KMS-11 (cell line): ENCODE measurements around the gene POMP.

Experiments
- H2AFZ ChIP-seq: fragments of 200-600 bp; sonication (generic); 2 replicates; pipeline ENCODE4 v1.6.1; 2016; ENCODE audit warnings: antibody characterized with exemption, mixed run types, low read depth
- H3K27ac ChIP-seq: fragments of 200-600 bp; sonication (generic); 2 replicates; pipeline ENCODE4 v1.6.1; 2016; ENCODE audit warnings: mild to moderate bottlenecking, mixed run types
- H3K27me3 ChIP-seq: fragments of 200-600 bp; sonication (generic); 2 replicates; pipeline ENCODE4 v1.6.1; 2017; ENCODE audit warnings: mild to moderate bottlenecking, low read depth, mixed run types, moderate library complexity; ENCODE audit not compliant: insufficient read depth
- H3K36me3 ChIP-seq: fragments of 200-600 bp; sonication (generic); 2 replicates; pipeline ENCODE4 v1.6.1; 2017; ENCODE audit warnings: mild to moderate bottlenecking, mixed run types; ENCODE audit not compliant: insufficient read depth
- H3K4me1 ChIP-seq: fragments of 200-600 bp; sonication (generic); 2 replicates; pipeline ENCODE4 v1.6.1; 2016; ENCODE audit warnings: mild to moderate bottlenecking, low read depth, mixed run types; ENCODE audit not compliant: poor library complexity, severe bottlenecking
- H3K4me2 ChIP-seq: fragments of 200-600 bp; sonication (generic); 2 replicates; pipeline ENCODE4 v1.7.0; 2016; ENCODE audit warnings: mild to moderate bottlenecking, mixed run types
- H3K4me3 ChIP-seq: fragments of 200-600 bp; sonication (generic); IDR thresholded peaks from 2 replicates; pipeline ENCODE4 v1.6.1; 2017; ENCODE audit warnings: low read depth, low read length, mixed read lengths; ENCODE audit not compliant: insufficient read depth
- H3K79me2 ChIP-seq: fragments of 200-600 bp; sonication (generic); 2 replicates; pipeline ENCODE4 v1.6.1; 2016; ENCODE audit warnings: low read depth, mixed run types; ENCODE audit not compliant: insufficient read depth
- H3K9ac ChIP-seq: fragments of 200-600 bp; sonication (generic); 2 replicates; pipeline ENCODE4 v1.6.1; 2016; ENCODE audit warnings: mild to moderate bottlenecking, mixed run types
- H4K20me1 ChIP-seq: fragments of 200-600 bp; sonication (generic); 2 replicates; pipeline ENCODE4 v1.6.1; 2016; ENCODE audit warnings: mild to moderate bottlenecking, mixed run types; ENCODE audit not compliant: insufficient read depth
- TF ChIP-seq, protein P1 (sequence below): fragments of 200-600 bp; sonication (generic); conservative IDR thresholded peaks from 2 replicates; pipeline ENCODE4 v1.6.1; 2017; ENCODE audit warnings: low read depth, mild to moderate bottlenecking, antibody characterized with exemption, low read length, moderate library complexity, mixed read lengths

POMP gene

DNA sequence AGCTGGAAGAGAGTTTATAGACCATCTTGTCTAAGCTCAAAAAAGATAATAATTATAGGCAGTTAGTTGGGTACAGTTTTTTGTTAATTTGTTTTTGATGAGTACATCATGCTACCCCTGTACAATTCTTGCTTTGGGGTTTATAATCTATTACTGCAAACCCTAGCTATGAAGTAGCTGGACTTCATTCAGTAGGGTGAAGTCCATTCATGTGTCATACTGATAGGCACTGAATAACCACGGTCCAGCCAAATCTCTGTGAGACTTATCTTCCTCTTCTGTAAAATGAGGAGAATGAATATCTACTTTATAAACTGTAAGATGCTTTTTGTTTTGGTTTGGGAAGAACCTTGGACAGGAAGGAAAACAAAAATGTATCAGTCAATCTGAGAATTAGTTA, 40.3 kb downstream of the POMP start:
- Histone ChIP-seq H3K36me3 (no peaks in the 10 kb centered on the region), H3K27ac (no peak overlapping the region), H3K4me1 (no peaks in the 10 kb centered on the region), H3K79me2 (no peaks in the 10 kb centered on the region), H4K20me1 (no peaks in the 10 kb centered on the region), H3K9ac (no peak overlapping the region), H3K4me3 (no peak overlapping the region), H2AFZ (no peak overlapping the region), H3K4me2 (no peak overlapping the region), H3K27me3 (no peaks in the 10 kb centered on the region)
- TF ChIP-seq, protein P1, sequence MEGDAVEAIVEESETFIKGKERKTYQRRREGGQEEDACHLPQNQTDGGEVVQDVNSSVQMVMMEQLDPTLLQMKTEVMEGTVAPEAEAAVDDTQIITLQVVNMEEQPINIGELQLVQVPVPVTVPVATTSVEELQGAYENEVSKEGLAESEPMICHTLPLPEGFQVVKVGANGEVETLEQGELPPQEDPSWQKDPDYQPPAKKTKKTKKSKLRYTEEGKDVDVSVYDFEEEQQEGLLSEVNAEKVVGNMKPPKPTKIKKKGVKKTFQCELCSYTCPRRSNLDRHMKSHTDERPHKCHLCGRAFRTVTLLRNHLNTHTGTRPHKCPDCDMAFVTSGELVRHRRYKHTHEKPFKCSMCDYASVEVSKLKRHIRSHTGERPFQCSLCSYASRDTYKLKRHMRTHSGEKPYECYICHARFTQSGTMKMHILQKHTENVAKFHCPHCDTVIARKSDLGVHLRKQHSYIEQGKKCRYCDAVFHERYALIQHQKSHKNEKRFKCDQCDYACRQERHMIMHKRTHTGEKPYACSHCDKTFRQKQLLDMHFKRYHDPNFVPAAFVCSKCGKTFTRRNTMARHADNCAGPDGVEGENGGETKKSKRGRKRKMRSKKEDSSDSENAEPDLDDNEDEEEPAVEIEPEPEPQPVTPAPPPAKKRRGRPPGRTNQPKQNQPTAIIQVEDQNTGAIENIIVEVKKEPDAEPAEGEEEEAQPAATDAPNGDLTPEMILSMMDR = no peak

DNA sequence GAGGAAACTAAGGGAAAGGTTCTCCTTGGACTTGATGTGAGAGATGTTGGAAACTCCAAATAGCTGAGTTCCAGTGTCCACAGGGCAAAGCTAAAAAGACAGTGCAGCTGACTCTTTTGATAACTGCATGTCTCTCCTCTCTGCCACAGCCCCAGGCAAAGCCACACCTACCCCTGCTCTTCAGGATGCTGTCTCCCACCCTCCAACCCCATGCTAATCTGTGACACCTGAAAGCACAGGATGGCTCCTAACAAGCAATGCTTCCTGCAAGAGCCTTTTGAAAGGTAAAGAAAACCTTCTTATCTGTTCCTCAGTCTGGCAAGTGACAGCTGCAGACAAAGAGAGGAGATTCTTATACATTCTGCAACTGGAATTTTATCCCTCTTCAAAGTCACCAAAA, 45.4 kb downstream of the POMP start:
- Histone ChIP-seq H3K4me3 (no peak overlapping the region), H3K79me2 (no peaks in the 10 kb centered on the region), H3K4me1 (peaks cover 15% of the 10 kb centered on the region), H3K27me3 (no peaks in the 10 kb centered on the region), H3K36me3 (no peaks in the 10 kb centered on the region), H3K9ac (no peak overlapping the region), H3K4me2 (no peak overlapping the region), H4K20me1 (no peaks in the 10 kb centered on the region), H2AFZ (no peak overlapping the region), H3K27ac (no peak overlapping the region)
- TF ChIP-seq, protein P1 = no peak

DNA sequence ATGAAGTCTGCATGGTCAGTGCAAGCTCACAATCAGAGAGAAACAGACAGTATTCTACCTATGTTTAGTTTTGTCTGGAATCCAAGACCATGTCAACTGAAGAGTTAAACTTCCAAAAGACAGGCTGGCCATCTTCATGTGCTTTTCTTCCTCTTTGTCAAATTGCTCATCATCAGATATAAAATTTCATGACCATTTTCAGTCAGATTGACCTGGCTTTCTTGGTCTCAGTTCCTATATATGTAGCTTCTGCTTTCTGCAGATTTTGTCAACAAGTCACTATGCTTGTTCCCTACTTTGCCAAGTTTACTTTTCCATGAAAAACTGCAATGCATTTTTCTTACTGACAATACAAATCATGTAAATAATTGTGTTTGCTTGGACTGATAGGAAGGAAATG, 46.0 kb downstream of the POMP start:
- TF ChIP-seq, protein P1 = no peak
- H3K9ac ChIP-seq = no peak overlapping the region
- no peaks in the 10 kb centered on the region for H3K36me3 ChIP-seq
- H3K79me2 ChIP-seq = no peaks in the 10 kb centered on the region
- H3K4me3 ChIP-seq = no peak overlapping the region
- no peaks in the 10 kb centered on the region for H4K20me1 ChIP-seq
- no peak overlapping the region for H3K4me2 ChIP-seq
- no peak overlapping the region for H2AFZ ChIP-seq
- H3K4me1 ChIP-seq = peaks cover 15% of the 10 kb centered on the region
- H3K27me3 ChIP-seq = no peaks in the 10 kb centered on the region
- no peak overlapping the region for H3K27ac ChIP-seq

DNA sequence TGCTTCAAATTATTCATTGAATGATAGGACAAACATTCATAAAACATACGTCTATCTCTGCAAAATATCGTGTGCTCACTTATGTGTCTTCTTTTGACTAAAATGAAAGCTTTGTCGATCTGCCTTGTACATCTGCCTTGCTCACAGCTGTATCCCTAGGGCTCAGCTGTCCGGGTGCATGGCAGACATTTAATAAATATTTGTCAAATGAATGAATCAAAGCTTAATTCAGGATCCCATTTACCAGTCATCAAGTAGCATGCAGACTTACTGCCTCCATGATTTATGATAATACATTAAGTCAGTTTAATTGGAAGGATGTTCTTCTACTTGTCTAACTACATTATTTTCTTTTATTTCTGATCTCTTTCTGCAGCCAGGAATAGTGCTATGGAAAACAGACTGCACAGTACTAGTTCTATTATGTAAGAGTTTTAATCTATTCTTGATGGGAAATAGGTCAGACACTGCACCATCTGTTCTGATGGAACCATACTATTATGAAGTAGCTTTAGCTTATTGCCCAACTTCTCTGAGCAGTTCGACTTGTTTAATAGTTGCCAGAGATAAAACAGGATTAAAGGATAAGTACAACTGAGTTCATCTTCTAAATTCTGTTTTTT, 46.6 kb downstream of the POMP start:
- peaks cover 15% of the 10 kb centered on the region for H3K4me1 ChIP-seq
- H3K27me3 ChIP-seq = no peaks in the 10 kb centered on the region
- no peaks in the 10 kb centered on the region for H4K20me1 ChIP-seq
- no peak overlapping the region for H3K9ac ChIP-seq
- H3K36me3 ChIP-seq = no peaks in the 10 kb centered on the region
- H2AFZ ChIP-seq = no peak overlapping the region
- no peak overlapping the region for H3K4me3 ChIP-seq
- no peaks in the 10 kb centered on the region for H3K79me2 ChIP-seq
- H3K4me2 ChIP-seq = no peak overlapping the region
- no peak overlapping the region for H3K27ac ChIP-seq
- TF ChIP-seq, protein P1 = no peak
